Measurements from ENCODE around the gene NME4.

DNA sequence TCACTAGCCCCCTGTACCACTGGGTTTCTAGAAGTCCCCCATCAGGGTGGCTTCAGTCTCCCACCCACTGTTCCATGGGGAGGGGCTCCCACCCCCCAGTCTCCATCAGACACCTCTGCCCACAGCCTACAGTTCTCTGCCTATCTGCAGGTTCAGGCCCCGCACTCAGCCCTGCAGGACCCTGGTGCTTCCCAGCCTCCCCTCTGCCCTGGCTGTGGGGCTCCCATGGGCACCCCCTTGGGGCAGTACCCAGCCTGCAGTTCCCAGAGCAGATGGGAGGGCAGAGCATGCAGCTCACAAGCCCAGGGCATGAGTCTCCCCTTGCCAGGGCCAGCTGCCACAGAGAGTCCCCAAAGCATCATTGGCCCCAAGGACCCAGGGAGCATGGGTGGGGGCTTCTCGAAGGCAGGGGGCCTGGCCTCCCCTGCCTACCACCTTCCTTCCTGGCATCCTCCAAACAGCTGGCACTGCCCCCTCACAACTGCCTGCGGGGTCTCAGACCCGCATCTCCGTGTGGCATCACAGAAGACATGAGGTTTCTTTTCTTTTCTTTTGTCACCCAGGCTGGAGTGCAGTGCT is 23.9 kb upstream of the NME4 start:
- TF ChIP-seq, protein P1, sequence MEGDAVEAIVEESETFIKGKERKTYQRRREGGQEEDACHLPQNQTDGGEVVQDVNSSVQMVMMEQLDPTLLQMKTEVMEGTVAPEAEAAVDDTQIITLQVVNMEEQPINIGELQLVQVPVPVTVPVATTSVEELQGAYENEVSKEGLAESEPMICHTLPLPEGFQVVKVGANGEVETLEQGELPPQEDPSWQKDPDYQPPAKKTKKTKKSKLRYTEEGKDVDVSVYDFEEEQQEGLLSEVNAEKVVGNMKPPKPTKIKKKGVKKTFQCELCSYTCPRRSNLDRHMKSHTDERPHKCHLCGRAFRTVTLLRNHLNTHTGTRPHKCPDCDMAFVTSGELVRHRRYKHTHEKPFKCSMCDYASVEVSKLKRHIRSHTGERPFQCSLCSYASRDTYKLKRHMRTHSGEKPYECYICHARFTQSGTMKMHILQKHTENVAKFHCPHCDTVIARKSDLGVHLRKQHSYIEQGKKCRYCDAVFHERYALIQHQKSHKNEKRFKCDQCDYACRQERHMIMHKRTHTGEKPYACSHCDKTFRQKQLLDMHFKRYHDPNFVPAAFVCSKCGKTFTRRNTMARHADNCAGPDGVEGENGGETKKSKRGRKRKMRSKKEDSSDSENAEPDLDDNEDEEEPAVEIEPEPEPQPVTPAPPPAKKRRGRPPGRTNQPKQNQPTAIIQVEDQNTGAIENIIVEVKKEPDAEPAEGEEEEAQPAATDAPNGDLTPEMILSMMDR (IDR thresholded peaks at IDR 0.05; ENCODE audit: insufficient read depth, low read length), result no peak
- no peak for TF ChIP-seq POLR2AphosphoS5 (IDR thresholded peaks at IDR 0.05; ENCODE audit: low read depth)

Data from HL-60 (cell line).